HepG2 (cell line): ENCODE measurements around the gene PRR19. TPM values are rescaled to one million over a fixed set of nuclear protein-coding genes. Genes with fewer than 3 reads are reported as not detected.
A peak's percentile ranks its signal among the peaks of the same experiment; 100 is the strongest.

ENCODE experiments used
- CCAR2 ChIP-seq: fragments of 200-400 bp; formaldehyde crosslinking; optimal IDR thresholded peaks from 2 replicates; pipeline ENCODE3; 2018; ENCODE audit warnings: low read depth, mild to moderate bottlenecking, low read length, moderate library complexity
- GLI4 ChIP-seq: sonication (generic); formaldehyde crosslinking; IDR thresholded peaks from 2 replicates; pipeline ENCODE4 v1.5.1; 2020; ENCODE audit warnings: missing genetic modification reagents, mild to moderate bottlenecking, moderate library complexity, borderline replicate concordance
- HNRNPLL ChIP-seq: fragments of 200-400 bp; formaldehyde crosslinking; IDR thresholded peaks from 2 replicates; pipeline ENCODE4 v1.6.1; 2017; ENCODE audit warnings: mild to moderate bottlenecking, low read depth, low read length; ENCODE audit not compliant: poor library complexity, severe bottlenecking
- JDP2 ChIP-seq: sonication (generic); formaldehyde crosslinking; IDR thresholded peaks from 2 replicates; pipeline ENCODE4 v1.8.1; 2022; ENCODE audit warnings: missing genetic modification reagents, borderline replicate concordance
- MAX ChIP-seq: IDR thresholded peaks from 2 replicates; pipeline ENCODE4 v1.6.1; 2012; ENCODE audit warnings: inconsistent platforms
- RCOR2 ChIP-seq: IDR thresholded peaks from 2 replicates; pipeline ENCODE4 v1.6.1; 2016; ENCODE audit warnings: missing biosample characterization, missing genetic modification reagents
- SKIL ChIP-seq: sonication (generic); formaldehyde crosslinking; IDR thresholded peaks from 2 replicates; pipeline ENCODE4 v1.8.0; 2022; ENCODE audit warnings: missing genetic modification reagents, mild to moderate bottlenecking, moderate library complexity, borderline replicate concordance
- SNRNP70 ChIP-seq: fragments of 200-400 bp; formaldehyde crosslinking; IDR thresholded peaks from 2 replicates; pipeline ENCODE4 v1.6.1; 2017; ENCODE audit warnings: mild to moderate bottlenecking, low read depth, low read length, moderate library complexity
- ZBTB1 ChIP-seq: sonication (generic); formaldehyde crosslinking; IDR thresholded peaks from 2 replicates; pipeline ENCODE4 v1.4.0; 2020; ENCODE audit warnings: missing genetic modification reagents, borderline replicate concordance
- ZBTB38 ChIP-seq: sonication (generic); formaldehyde crosslinking; IDR thresholded peaks from 2 replicates; pipeline ENCODE4 v1.5.1; 2020; ENCODE audit warnings: mild to moderate bottlenecking, missing genetic modification reagents
- ZBTB39 ChIP-seq: sonication (generic); formaldehyde crosslinking; IDR thresholded peaks from 2 replicates; pipeline ENCODE4 v1.5.0; 2020; ENCODE audit warnings: missing genetic modification reagents
- ZBTB42 ChIP-seq: sonication (generic); formaldehyde crosslinking; IDR thresholded peaks from 2 replicates; pipeline ENCODE4 v1.5.0; 2020; ENCODE audit warnings: mild to moderate bottlenecking, missing genetic modification reagents
- ZFAT ChIP-seq: sonication (generic); formaldehyde crosslinking; conservative IDR thresholded peaks from 2 replicates; pipeline ENCODE4 v1.8.1; 2023; ENCODE audit warnings: missing genetic modification reagents, inconsistent platforms
- ZNF225 ChIP-seq: sonication (generic); formaldehyde crosslinking; IDR thresholded peaks from 2 replicates; pipeline ENCODE4 v1.4.0; 2020; ENCODE audit warnings: mild to moderate bottlenecking, missing genetic modification reagents
- ZNF367 ChIP-seq: sonication (generic); formaldehyde crosslinking; IDR thresholded peaks from 2 replicates; pipeline ENCODE4 v1.4.0; 2020; ENCODE audit warnings: missing genetic modification reagents, borderline replicate concordance
- ZNF557 ChIP-seq: sonication (generic); formaldehyde crosslinking; IDR thresholded peaks from 2 replicates; pipeline ENCODE4 v1.4.0; 2020; ENCODE audit warnings: missing genetic modification reagents
- ZSCAN30 ChIP-seq: sonication (generic); formaldehyde crosslinking; IDR thresholded peaks from 2 replicates; pipeline ENCODE4 v1.5.0; 2020; ENCODE audit warnings: mild to moderate bottlenecking, missing genetic modification reagents
- polyA plus RNA-seq, 8 experiments: library from polyadenylated mRNA; depleted of rRNA in 3 of 8; stranded (reverse) in 7 of 8; unstranded in 1 of 8; fragments of >200 nt; fragmentation: Illumina TruSeq in 4 of 8; extraction: Trizol in 4 of 8; gene quantifications; 2 replicates each; pipeline versions ENCODE4 v1.2.1 to v1.2.3, GENCODE V29; 2011 to 2016; ENCODE audit warnings: low read depth in 4 of 8, missing spikeins in 1 of 8, mixed read lengths in 1 of 8; ENCODE audit not compliant: insufficient read depth in 1 of 8
- total RNA-seq, 5 experiments: library from RNA; depleted of rRNA; stranded (reverse); fragments of >200 nt; fragmentation: Illumina TruSeq; extraction: Trizol; gene quantifications; 2 replicates each; pipeline ENCODE4 v1.2.3, GENCODE V29; 2016; ENCODE audit warnings: low read depth in 1 of 5
- TF ChIP-seq, protein P1 (sequence below): sonication (generic); formaldehyde crosslinking; IDR thresholded peaks from 2 replicates; pipeline ENCODE4 v1.8.0; 2023; ENCODE audit warnings: mild to moderate bottlenecking, missing genetic modification reagents
- TF ChIP-seq, protein P2 (sequence below): sonication (generic); formaldehyde crosslinking; conservative IDR thresholded peaks from 2 replicates; pipeline ENCODE4 v1.8.0; 2022; ENCODE audit warnings: mild to moderate bottlenecking, moderate library complexity, missing genetic modification reagents
- TF ChIP-seq, protein P3 (sequence below): IDR thresholded peaks from 2 replicates; pipeline ENCODE4 v1.6.1; 2016; ENCODE audit warnings: missing compliant biosample characterization, missing genetic modification reagents, borderline replicate concordance

PRR19 gene
- total and polyA plus RNA-seq, 2 of the 13 experiments (the other 11 are each of a cell fraction or from before 2014, with no cell fraction given) = 0.21 to 0.33 TPM

DNA sequence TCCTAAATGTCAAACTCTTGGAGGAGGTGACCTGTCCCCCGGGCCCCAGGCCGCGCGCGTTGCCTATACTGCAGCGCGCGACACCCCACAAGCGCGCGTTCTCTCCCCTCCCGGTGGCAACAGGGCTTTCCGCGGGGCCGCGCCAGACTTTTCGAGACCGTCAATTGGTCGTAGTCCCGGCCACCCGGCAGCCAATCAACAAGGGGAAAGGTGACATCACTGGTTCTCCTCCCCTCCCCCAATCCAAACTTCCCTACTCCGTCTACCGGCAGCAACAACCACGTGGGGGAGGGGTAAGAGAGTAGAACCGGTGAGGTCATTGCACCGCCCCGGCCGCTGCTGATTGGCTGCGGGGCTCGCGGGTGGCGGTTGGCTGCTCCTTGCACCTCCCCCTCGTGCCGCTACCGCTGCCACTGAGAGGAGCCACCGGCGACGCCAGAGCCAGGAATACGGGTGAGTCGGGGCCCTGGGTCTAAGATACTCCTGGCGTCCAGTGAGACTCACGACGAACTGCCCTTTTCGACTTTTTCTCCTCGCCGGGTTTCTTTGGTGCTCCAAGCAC, 33.7 kb upstream of the PRR19 start (continued):
- peak; percentile 22 for TF ChIP-seq HNRNPLL
- no peak for TF ChIP-seq SKIL (CRISPR knock-in tag)
- no peak for TF ChIP-seq ZBTB1 (CRISPR knock-in tag)
- TF ChIP-seq, protein P1, sequence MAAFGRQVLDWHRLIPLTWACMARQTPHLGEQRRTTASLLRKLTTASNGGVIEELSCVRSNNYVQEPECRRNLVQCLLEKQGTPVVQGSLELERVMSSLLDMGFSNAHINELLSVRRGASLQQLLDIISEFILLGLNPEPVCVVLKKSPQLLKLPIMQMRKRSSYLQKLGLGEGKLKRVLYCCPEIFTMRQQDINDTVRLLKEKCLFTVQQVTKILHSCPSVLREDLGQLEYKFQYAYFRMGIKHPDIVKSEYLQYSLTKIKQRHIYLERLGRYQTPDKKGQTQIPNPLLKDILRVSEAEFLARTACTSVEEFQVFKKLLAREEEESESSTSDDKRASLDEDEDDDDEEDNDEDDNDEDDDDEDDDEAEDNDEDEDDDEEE (CRISPR knock-in tag) = 0 out of 2 replicates have a peak, but pooled peaks have one; percentile 57
- TF ChIP-seq RCOR2 = no peak
- TF ChIP-seq MAX = peak; percentile 84
- no peak for TF ChIP-seq JDP2 (CRISPR knock-in tag)
- TF ChIP-seq, protein P2, sequence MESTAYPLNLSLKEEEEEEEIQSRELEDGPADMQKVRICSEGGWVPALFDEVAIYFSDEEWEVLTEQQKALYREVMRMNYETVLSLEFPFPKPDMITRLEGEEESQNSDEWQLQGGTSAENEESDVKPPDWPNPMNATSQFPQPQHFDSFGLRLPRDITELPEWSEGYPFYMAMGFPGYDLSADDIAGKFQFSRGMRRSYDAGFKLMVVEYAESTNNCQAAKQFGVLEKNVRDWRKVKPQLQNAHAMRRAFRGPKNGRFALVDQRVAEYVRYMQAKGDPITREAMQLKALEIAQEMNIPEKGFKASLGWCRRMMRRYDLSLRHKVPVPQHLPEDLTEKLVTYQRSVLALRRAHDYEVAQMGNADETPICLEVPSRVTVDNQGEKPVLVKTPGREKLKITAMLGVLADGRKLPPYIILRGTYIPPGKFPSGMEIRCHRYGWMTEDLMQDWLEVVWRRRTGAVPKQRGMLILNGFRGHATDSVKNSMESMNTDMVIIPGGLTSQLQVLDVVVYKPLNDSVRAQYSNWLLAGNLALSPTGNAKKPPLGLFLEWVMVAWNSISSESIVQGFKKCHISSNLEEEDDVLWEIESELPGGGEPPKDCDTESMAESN (CRISPR knock-in tag) = peak; percentile 83; the same call in 1 of the 2 replicates
- no peak for TF ChIP-seq CCAR2
- TF ChIP-seq ZBTB42 = no peak
- no peak for TF ChIP-seq ZSCAN30 (CRISPR knock-in tag)
- no peak for TF ChIP-seq GLI4 (CRISPR knock-in tag)
- no peak for TF ChIP-seq ZNF225 (CRISPR knock-in tag)
- no peak for TF ChIP-seq ZNF367 (CRISPR knock-in tag)
- TF ChIP-seq, protein P3, sequence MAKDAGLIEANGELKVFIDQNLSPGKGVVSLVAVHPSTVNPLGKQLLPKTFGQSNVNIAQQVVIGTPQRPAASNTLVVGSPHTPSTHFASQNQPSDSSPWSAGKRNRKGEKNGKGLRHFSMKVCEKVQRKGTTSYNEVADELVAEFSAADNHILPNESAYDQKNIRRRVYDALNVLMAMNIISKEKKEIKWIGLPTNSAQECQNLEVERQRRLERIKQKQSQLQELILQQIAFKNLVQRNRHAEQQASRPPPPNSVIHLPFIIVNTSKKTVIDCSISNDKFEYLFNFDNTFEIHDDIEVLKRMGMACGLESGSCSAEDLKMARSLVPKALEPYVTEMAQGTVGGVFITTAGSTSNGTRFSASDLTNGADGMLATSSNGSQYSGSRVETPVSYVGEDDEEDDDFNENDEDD (CRISPR knock-in tag) = peak; percentile 35; the same call in 1 of the 2 replicates
- TF ChIP-seq ZBTB38 (CRISPR knock-in tag) = no peak
- TF ChIP-seq SNRNP70 = no peak
- no peak for TF ChIP-seq ZBTB39 (CRISPR knock-in tag)
- TF ChIP-seq ZFAT (CRISPR knock-in tag) = no peak
- no peak for TF ChIP-seq ZNF557 (CRISPR knock-in tag)
